ENCODE data around the gene SLC1A2.

DNA sequence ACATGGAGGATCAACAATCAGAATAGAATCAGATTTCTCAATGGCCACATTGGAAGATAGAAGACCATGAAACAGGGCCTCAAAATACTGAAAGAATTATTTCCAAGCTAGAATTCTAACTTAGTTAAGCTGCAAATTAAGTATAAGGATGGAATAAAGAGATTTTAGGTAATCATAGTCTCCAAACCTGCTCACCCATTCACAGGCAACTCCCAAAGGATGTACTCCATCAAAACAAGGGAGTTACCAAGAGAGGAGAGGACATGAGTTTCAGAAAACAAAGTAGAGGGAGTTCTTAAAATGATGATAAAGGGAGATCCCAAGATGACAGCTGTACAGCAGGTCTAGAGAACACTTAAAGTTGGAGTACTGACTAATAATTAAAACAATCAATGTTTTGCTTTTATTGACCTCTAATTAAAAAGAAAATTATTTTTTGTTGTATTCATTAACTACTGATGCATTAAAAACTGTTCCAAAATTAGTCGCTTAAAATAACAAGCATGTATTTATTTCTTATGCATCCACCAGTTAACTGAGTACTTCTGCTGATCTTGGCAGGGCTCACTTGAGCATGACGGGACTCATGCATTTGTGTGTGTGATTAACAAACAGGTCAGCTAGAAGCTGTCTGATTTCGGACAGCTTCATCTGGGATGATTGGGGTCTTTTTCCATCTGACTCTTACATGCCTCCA is 184.8 kb downstream of the SLC1A2 start:
- TF ChIP-seq POLR2A (IDR thresholded peaks at IDR 0.05; ENCODE audit: low read depth) = no peak
- no peak for TF ChIP-seq EP300 (IDR thresholded peaks at IDR 0.05)
